HCT116 (cell line): ENCODE results near the gene GRM1. TPM values are rescaled to one million over a fixed set of nuclear protein-coding genes. Genes with fewer than 3 reads are reported as not detected.

Experiments used
- ATAC-seq: fragments of 200-7000 bp; cut with Tn5 transposase; 2 replicates; pipeline ENCODE4 v1.9.1; 2020; ENCODE audit warnings: mild to moderate bottlenecking, moderate library complexity
- BruUV-seq: library from RNA; stranded (reverse); fragments of 400-500 nt; replicated peaks from 2 replicates; lab custom pipeline; 2021; lab: Mats Ljungman, UMichigan
- CTCF ChIA-PET: fragments of 300-600 bp; sonication (Branson Sonifier 250); formaldehyde crosslinking; loops from one replicate; lab custom pipeline; 2021; ENCODE audit warnings: antibody characterized with exemption; lab: Charles Lee
- POLR2A ChIA-PET: fragments of 300-600, 350-600 bp; sonication (Branson Sonifier 250); formaldehyde crosslinking; loops from one replicate; lab custom pipeline; 2021; ENCODE audit warnings: antibody characterized with exemption; lab: Charles Lee
- RAD21 ChIA-PET, 2 experiments: fragments of 300-600 bp; sonication (Branson Sonifier 250); formaldehyde crosslinking; loops; one replicate each; lab custom pipeline; 2023; ENCODE audit warnings: low total read pairs in 2 of 2; ENCODE audit not compliant: uncharacterized antibody in 2 of 2, unreplicated experiment in 2 of 2, low non-redundant PET in 1 of 2; lab: Charles Lee
- DNase-seq: peaks from one replicate; pipeline ENCODE4 v3.0.0-alpha.2; 2010; ENCODE audit warnings: low read depth, low spot score
- H2AFZ ChIP-seq: fragments of 200-600 bp; shearing (Covaris generic), sonication (generic); 2 replicates; pipeline ENCODE4 v1.6.1; 2017; ENCODE audit warnings: low read depth, mixed run types, mixed read lengths, antibody characterized with exemption, low read length; ENCODE audit not compliant: poor library complexity, severe bottlenecking
- H3K27ac ChIP-seq: 2 replicates; pipeline ENCODE4 v1.5.1; 2012; ENCODE audit warnings: low read depth, low read length
- H3K27me3 ChIP-seq: fragments of 200-600 bp; sonication (generic); 2 replicates; pipeline ENCODE4 v1.6.1; 2016; ENCODE audit warnings: mixed run types, low read length, mixed read lengths; ENCODE audit not compliant: insufficient read depth
- H3K36me3 ChIP-seq, 2 experiments: fragments of 200-500 bp in 1 of 2; fragments of 200-600 bp in 1 of 2; sonication (Bioruptor generic) in 1 of 2; sonication (generic) in 1 of 2; 2 replicates each; pipeline versions ENCODE4 v1.5.1 to v1.6.1; 2014 to 2016; ENCODE audit warnings: low read length in 2 of 2, inconsistent platforms in 1 of 2, mixed read lengths in 1 of 2, mixed run types in 1 of 2; ENCODE audit not compliant: insufficient read depth in 2 of 2, control insufficient read depth in 1 of 2
- H3K4me1 ChIP-seq, 2 experiments: fragments of 200-600 bp in 1 of 2; sonication (generic) in 1 of 2; 2 replicates each; pipeline versions ENCODE4 v1.5.1 to v1.6.1; 2012 to 2017; ENCODE audit warnings: low read length in 2 of 2, inconsistent platforms in 1 of 2, mild to moderate bottlenecking in 1 of 2, mixed read lengths in 1 of 2, mixed run types in 1 of 2, moderate library complexity in 1 of 2; ENCODE audit not compliant: insufficient read depth in 2 of 2, control insufficient read depth in 1 of 2
- H3K4me2 ChIP-seq: fragments of 200-600 bp; sonication (generic); 2 replicates; pipeline ENCODE4 v1.6.1; 2017; ENCODE audit warnings: mixed run types, low read length, mixed read lengths
- H3K4me3 ChIP-seq, 2 experiments: fragments of 200-600 bp in 1 of 2; sonication (generic) in 1 of 2; replicated peaks in 1 of 2; 2 replicates each; pipeline ENCODE4 v1.5.1; 2011 to 2016; ENCODE audit warnings: low read length in 2 of 2, control low read depth in 1 of 2, low read depth in 1 of 2, mild to moderate bottlenecking in 1 of 2, mixed read lengths in 1 of 2, mixed run types in 1 of 2
- H3K79me2 ChIP-seq: fragments of 200-600 bp; sonication (generic); 2 replicates; pipeline ENCODE4 v1.6.1; 2017; ENCODE audit warnings: mild to moderate bottlenecking, mixed run types, low read length, moderate library complexity, mixed read lengths; ENCODE audit not compliant: insufficient read depth
- H3K9ac ChIP-seq: fragments of 200-600 bp; sonication (generic); 2 replicates; pipeline ENCODE4 v1.6.1; 2016; ENCODE audit warnings: low read length, mixed read lengths
- H3K9me2 ChIP-seq: fragments of 200-600 bp; sonication (generic), shearing (Covaris generic); 2 replicates; pipeline ENCODE4 v1.6.1; 2017; ENCODE audit warnings: mixed run types, mild to moderate bottlenecking, moderate library complexity; ENCODE audit not compliant: insufficient read depth
- H3K9me3 ChIP-seq, 2 experiments: fragments of 200-500 bp in 1 of 2; fragments of 200-600 bp in 1 of 2; sonication (Bioruptor generic) in 1 of 2; sonication (generic) in 1 of 2; 2 replicates each; pipeline ENCODE4 v1.6.1; 2014 to 2017; ENCODE audit warnings: low read length in 2 of 2, mixed read lengths in 2 of 2, inconsistent platforms in 1 of 2, low read depth in 1 of 2, mild to moderate bottlenecking in 1 of 2, mixed run types in 1 of 2, moderate library complexity in 1 of 2; ENCODE audit not compliant: control insufficient read depth in 1 of 2, insufficient read depth in 1 of 2
- H4K20me1 ChIP-seq: fragments of 200-600 bp; sonication (generic), shearing (Covaris generic); 2 replicates; pipeline ENCODE4 v1.6.1; 2017; ENCODE audit warnings: mixed run types, mild to moderate bottlenecking, moderate library complexity; ENCODE audit not compliant: insufficient read depth
- CBX3 ChIP-seq: IDR thresholded peaks from 2 replicates; pipeline ENCODE4 v1.6.1; 2012; ENCODE audit warnings: low read depth
- EGR1 ChIP-seq: IDR thresholded peaks from 2 replicates; pipeline ENCODE4 v1.6.1; 2012; ENCODE audit warnings: low read depth
- ELF1 ChIP-seq: IDR thresholded peaks from 2 replicates; pipeline ENCODE4 v1.6.1; 2012; ENCODE audit warnings: low read depth, borderline replicate concordance
- EZH2 ChIP-seq: fragments of 200-600 bp; sonication (generic); IDR thresholded peaks from 2 replicates; pipeline ENCODE4 v1.6.1; 2017; ENCODE audit warnings: antibody characterized with exemption, mixed run types
- EZH2phosphoT487 ChIP-seq: fragments of 200-600 bp; IDR thresholded peaks from 2 replicates; pipeline ENCODE4 v1.6.1; 2018; ENCODE audit warnings: antibody characterized with exemption, borderline replicate concordance
- JUND ChIP-seq: IDR thresholded peaks from 2 replicates; pipeline ENCODE4 v1.6.1; 2012
- POLR2A ChIP-seq: IDR thresholded peaks from 2 replicates; pipeline ENCODE4 v1.7.0; 2011; ENCODE audit warnings: borderline replicate concordance; ENCODE audit not compliant: insufficient read depth, insufficient read length; ENCODE audit errors: extremely low read depth
- POLR2AphosphoS5 ChIP-seq: IDR thresholded peaks from 2 replicates; pipeline ENCODE4 v1.6.1; 2011; ENCODE audit warnings: mild to moderate bottlenecking, low read depth, low read length, moderate library complexity
- RAD21 ChIP-seq: IDR thresholded peaks from 2 replicates; pipeline ENCODE4 v1.6.1; 2012; ENCODE audit warnings: low read depth, mild to moderate bottlenecking
- SP1 ChIP-seq: IDR thresholded peaks from 2 replicates; pipeline ENCODE4 v1.6.1; 2012; ENCODE audit warnings: low read depth
- intact Hi-C: fragments of 100-400 bp; cut with micrococcal nuclease; formaldehyde crosslinking; loops from 2 replicates; pipeline ENCODE4 v1.10.0; 2022
- total RNA-seq: library from RNA; stranded (reverse); gene quantifications from one replicate; pipeline ENCODE4 v1.2.1, GENCODE V29; 2021; ENCODE audit not compliant: unreplicated experiment
- TF ChIP-seq, protein P1 (sequence below): IDR thresholded peaks from 2 replicates; pipeline ENCODE4 v1.6.1; 2012; ENCODE audit warnings: low read depth
- TF ChIP-seq, protein P2 (sequence below), 3 experiments: fragments of 200-600 bp in 1 of 3; sonication (generic) in 1 of 3; IDR thresholded peaks in 2 of 3; conservative IDR thresholded peaks in 1 of 3; 2 replicates each; pipeline ENCODE4 v1.5.1; 2012 to 2017; ENCODE audit warnings: low read depth in 2 of 3, low read length in 2 of 3, antibody characterized with exemption in 1 of 3, borderline replicate concordance in 1 of 3, control low read depth in 1 of 3, mild to moderate bottlenecking in 1 of 3, mixed read lengths in 1 of 3, mixed run types in 1 of 3, moderate library complexity in 1 of 3; ENCODE audit not compliant: insufficient read depth in 1 of 3
- TF ChIP-seq, protein P3 (sequence below): IDR thresholded peaks from 2 replicates; pipeline ENCODE4 v1.6.1; 2012

The GRM1 gene
- total RNA-seq, 1 experiment from 2014 or later: not detected

DNA sequence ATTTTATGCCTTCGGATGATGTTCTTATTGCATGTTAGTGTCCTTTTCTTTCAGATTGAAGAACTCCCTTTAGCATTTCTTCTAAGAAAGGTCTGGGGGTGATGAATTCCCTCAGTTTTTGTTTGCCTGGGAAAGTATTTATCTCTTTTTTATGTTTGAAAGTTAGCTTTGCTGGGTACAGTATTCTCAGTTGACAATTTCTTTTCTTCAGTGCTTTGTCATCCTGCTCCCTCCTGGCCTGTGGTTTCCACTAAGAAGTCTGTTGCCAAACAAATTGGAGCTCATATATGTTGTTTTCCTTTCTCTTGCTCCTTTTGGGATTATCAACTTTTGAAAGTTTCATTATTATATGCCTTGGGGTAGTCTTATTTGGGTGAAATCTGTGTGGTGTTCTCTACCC is 11.5 kb downstream of the GRM1 start:
- Histone ChIP-seq H3K27ac (no peak overlapping the region), H3K9me2 (no peaks in the 10 kb centered on the region), H3K9ac (no peak overlapping the region), H2AFZ (no peak overlapping the region), H4K20me1 (no peaks in the 10 kb centered on the region)
- ATAC-seq: no peak
- TF ChIP-seq JUND: no peak
- TF ChIP-seq EZH2: no peak
- TF ChIP-seq, protein P1, sequence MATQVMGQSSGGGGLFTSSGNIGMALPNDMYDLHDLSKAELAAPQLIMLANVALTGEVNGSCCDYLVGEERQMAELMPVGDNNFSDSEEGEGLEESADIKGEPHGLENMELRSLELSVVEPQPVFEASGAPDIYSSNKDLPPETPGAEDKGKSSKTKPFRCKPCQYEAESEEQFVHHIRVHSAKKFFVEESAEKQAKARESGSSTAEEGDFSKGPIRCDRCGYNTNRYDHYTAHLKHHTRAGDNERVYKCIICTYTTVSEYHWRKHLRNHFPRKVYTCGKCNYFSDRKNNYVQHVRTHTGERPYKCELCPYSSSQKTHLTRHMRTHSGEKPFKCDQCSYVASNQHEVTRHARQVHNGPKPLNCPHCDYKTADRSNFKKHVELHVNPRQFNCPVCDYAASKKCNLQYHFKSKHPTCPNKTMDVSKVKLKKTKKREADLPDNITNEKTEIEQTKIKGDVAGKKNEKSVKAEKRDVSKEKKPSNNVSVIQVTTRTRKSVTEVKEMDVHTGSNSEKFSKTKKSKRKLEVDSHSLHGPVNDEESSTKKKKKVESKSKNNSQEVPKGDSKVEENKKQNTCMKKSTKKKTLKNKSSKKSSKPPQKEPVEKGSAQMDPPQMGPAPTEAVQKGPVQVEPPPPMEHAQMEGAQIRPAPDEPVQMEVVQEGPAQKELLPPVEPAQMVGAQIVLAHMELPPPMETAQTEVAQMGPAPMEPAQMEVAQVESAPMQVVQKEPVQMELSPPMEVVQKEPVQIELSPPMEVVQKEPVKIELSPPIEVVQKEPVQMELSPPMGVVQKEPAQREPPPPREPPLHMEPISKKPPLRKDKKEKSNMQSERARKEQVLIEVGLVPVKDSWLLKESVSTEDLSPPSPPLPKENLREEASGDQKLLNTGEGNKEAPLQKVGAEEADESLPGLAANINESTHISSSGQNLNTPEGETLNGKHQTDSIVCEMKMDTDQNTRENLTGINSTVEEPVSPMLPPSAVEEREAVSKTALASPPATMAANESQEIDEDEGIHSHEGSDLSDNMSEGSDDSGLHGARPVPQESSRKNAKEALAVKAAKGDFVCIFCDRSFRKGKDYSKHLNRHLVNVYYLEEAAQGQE: no peak
- no peak for TF ChIP-seq SP1
- TF ChIP-seq, all 23 proteins: peak for 0
- Histone ChIP-seq H3K9me3 (no peaks in the 10 kb centered on the region), H3K36me3 (no peaks in the 10 kb centered on the region), H3K4me3 (no peak overlapping the region), H3K4me2 (no peak overlapping the region), H3K4me1 (no peaks in the 10 kb centered on the region), H3K79me2 (no peaks in the 10 kb centered on the region), H3K27me3 (0 out of 2 replicates have a peak, but pooled peaks cover 11% of the 10 kb centered on the region)
- no TSS peak for BruUV-seq
- intact Hi-C loops: loop anchor here (2.0 kb wide), 1 partner anchor 744 kb away; no protein-coding TSS in a partner anchor
- ChIA-PET POLR2A (no interaction called here), CTCF (interaction anchor here (0.7 to 3.2 kb wide), 8 partner anchors 7 to 747 kb away, joined by 3 to 30 read pairs (median 5); no protein-coding TSS in a partner anchor), RAD21 (no interaction called here)
- no peak for DNase-seq

DNA sequence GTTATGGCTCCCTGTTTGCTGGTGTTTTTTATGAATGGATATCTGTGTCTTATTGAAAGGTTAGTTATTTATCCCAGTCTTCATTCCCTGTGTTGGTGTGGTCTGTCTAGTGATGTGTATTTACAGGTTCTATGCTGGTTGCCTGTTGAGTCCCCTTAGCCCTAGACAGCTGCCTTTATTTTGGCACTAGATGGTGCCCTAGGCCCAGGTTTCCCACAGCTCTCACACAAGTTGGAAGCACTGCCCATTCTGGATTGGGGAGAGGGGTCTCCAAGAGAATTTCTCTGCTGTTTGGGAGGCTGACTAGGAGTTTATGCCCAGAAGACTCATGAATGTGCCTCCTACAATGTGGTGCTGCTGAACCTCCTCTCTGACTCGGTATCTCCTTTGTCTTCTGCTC is 12.4 kb downstream of the GRM1 start:
- Histone ChIP-seq H3K4me3 (no peak overlapping the region), H3K9ac (no peak overlapping the region), H2AFZ (no peak overlapping the region), H3K9me2 (no peaks in the 10 kb centered on the region), H3K79me2 (no peaks in the 10 kb centered on the region), H3K4me2 (no peak overlapping the region), H3K27me3 (0 out of 2 replicates have a peak, but pooled peaks cover 7% of the 10 kb centered on the region), H4K20me1 (no peaks in the 10 kb centered on the region), H3K36me3 (no peaks in the 10 kb centered on the region), H3K4me1 (no peaks in the 10 kb centered on the region), H3K27ac (no peak overlapping the region), H3K9me3 (no peaks in the 10 kb centered on the region)
- POLR2A ChIA-PET: no interaction called here
- intact Hi-C loops: loop anchor here (1.0 to 2.0 kb wide), 2 partner anchors 659 to 744 kb away; no protein-coding TSS in a partner anchor
- TF ChIP-seq POLR2AphosphoS5 (no peak), RAD21 (peak; percentile 77), CBX3 (no peak), POLR2A (no peak), EZH2 (no peak), EZH2phosphoT487 (no peak), ELF1 (no peak), EGR1 (no peak), SP1 (no peak)
- TF ChIP-seq, protein P2, sequence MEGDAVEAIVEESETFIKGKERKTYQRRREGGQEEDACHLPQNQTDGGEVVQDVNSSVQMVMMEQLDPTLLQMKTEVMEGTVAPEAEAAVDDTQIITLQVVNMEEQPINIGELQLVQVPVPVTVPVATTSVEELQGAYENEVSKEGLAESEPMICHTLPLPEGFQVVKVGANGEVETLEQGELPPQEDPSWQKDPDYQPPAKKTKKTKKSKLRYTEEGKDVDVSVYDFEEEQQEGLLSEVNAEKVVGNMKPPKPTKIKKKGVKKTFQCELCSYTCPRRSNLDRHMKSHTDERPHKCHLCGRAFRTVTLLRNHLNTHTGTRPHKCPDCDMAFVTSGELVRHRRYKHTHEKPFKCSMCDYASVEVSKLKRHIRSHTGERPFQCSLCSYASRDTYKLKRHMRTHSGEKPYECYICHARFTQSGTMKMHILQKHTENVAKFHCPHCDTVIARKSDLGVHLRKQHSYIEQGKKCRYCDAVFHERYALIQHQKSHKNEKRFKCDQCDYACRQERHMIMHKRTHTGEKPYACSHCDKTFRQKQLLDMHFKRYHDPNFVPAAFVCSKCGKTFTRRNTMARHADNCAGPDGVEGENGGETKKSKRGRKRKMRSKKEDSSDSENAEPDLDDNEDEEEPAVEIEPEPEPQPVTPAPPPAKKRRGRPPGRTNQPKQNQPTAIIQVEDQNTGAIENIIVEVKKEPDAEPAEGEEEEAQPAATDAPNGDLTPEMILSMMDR (IDR thresholded peaks at IDR 0.05 in 2 of 3, conservative IDR thresholded peaks at IDR 0.05 in 1 of 3; ENCODE audit: borderline replicate concordance in 1 of 3, insufficient read depth in 1 of 3, low read depth in 2 of 3, low read length in 2 of 3): peak; percentile 49 to 55 (median 52); a peak in 5 of 6 replicates
- TF ChIP-seq, protein P3, sequence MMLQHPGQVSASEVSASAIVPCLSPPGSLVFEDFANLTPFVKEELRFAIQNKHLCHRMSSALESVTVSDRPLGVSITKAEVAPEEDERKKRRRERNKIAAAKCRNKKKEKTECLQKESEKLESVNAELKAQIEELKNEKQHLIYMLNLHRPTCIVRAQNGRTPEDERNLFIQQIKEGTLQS: no peak
- peak; percentile 85 for ATAC-seq
- RAD21 ChIA-PET: no interaction called here
- BruUV-seq: no TSS peak
- CTCF ChIA-PET: interaction anchor here (0.7 to 3.2 kb wide), 10 partner anchors 8 to 1344 kb away, joined by 3 to 30 read pairs (median 5); no protein-coding TSS in a partner anchor
- DNase-seq: peak; percentile 18
